GM12892 (cell line): ENCODE data around the gene MME.

Experiments used
- POLR2A ChIP-seq: IDR thresholded peaks from 2 replicates; pipeline ENCODE4 v1.6.1; 2011; ENCODE audit warnings: low read depth, low read length, control low read depth
- POLR2AphosphoS5 ChIP-seq: IDR thresholded peaks from 2 replicates; pipeline ENCODE4 v1.6.1; 2011; ENCODE audit warnings: low read depth, low read length, control low read depth
- TAF1 ChIP-seq: IDR thresholded peaks from 2 replicates; pipeline ENCODE4 v1.6.1; 2011; ENCODE audit warnings: low read depth, mild to moderate bottlenecking, control low read depth, low read length, borderline replicate concordance

DNA sequence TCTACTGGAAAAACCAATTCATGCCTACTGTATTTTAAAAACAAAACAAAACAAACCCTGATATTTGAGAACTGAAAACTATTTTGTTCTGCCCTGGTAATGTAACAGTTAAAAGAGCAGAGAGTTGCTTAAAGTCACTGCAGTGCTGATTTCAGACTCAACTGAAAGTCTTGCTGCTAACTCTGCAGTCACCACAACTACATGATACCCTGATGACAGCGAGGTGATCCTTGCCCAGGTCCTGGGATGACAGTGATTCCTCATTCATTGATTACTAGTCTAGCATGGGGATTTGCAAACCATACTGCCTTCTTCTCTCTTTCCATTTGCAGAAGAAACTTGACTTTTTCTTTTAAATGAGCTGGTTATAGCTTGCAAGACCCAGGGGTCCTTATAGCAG, 67.5 kb downstream of the MME start:
- TF ChIP-seq POLR2AphosphoS5 (no peak), POLR2A (no peak), TAF1 (no peak)
